ENCODE measurements around the gene FAM184A.
"Not testable (repeated sequence)": the region's sequence is repeated elsewhere in the genome, so short reads cannot be mapped to it uniquely, and the experiment has no call there.

The FAM184A gene

GRCh38 chr6:119006974-119007373 lies 71.5 kb downstream of the FAM184A start:
- no peak for DNase-seq

DNA sequence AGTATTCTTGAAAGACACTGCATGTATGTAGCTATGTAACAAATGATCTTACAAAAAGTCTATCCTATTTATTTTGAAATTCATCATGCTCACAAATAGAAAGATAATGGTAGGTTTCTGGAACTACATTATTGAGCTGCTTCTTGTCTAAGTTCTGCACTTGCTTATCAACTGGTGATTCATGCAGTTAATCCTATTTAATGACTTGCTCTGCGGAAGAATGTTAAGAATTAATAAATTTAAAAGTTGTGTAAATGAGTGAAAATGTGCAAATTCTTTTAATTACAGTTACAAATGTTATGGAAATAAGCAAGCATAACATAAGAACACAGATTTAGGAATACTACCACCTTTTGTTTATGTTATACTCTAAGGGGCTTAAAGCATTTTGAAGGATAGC lies 76.4 kb downstream of the FAM184A start:
- DNase-seq, result no peak

- DNase-seq, result no peak
These were observed 78.9 kb downstream of the FAM184A start for GRCh38 chr6:118999494-119000040.

- DNase-seq, result not testable (repeated sequence)
These were observed 81.0 kb downstream of the FAM184A start for GRCh38 chr6:118997426-118997825.

GRCh38 chr6:118996289-118996820 lies 82.1 kb downstream of the FAM184A start:
- no peak for DNase-seq

- no peak for DNase-seq
These were observed 84.6 kb downstream of the FAM184A start for GRCh38 chr6:118993803-118994251.

DNA sequence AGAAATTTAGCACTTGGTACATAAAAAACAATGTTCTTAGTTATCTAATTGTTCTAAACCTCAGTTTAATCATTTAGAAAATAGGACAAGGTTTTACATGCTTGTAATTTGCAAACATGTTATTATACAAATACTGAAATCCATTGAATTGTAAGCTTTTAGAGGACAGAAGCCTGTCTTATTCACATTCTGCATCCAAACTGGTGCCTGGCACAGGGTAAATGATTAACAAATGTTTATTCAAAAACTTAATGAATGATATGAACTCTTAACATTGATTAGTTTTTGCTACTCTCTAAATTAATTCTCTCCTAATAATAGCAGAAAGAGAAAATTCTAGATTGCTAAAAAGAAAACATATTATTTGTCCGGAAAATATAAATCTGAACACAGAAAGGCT lies 85.1 kb downstream of the FAM184A start:
- DNase-seq, result no peak

- no peak for DNase-seq
These were observed 86.2 kb downstream of the FAM184A start for GRCh38 chr6:118992186-118992795.

DNA sequence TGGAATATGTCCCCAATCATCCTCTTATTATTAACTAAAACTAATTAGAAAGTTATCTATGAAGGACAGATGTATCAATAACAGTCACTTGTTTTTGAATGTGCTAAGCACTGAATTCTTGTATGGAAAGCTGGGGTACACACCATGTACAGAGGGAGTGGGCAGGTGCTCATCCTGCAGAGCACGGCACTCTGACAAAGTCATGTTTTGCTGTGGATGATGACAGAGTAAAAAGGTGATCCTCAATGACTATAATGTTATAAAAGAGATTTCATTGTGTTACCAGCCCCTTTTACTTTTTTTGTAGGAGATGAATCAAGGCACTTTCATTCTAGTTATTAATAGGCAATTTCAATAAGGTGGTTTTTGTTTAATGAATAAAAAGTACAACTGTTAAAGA lies 92.2 kb downstream of the FAM184A start:
- DNase-seq, result no peak

GRCh38 chr6:118985123-118985830 lies 93.2 kb downstream of the FAM184A start:
- DNase-seq, result no peak

GRCh38 chr6:118984342-118984741 lies 94.1 kb downstream of the FAM184A start:
- no peak for DNase-seq

DNA sequence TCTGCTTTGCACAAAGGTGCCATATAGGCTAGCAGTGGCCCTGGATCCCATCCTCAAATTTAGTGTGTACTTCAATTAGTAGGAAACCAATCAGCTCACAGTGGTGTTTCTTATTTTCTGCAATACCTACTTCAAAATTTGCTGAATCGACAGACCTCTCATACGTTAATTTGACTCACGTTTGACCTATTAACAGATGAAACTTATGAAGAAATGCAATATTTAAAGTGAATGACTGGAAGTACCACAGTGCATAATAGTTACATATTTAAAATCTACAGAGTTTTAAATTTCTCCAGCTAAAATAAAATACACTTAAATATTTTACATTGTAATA lies 95.9 kb downstream of the FAM184A start:
- no peak for DNase-seq

GRCh38 chr6:118981884-118982574 lies 96.4 kb downstream of the FAM184A start:
- no peak for DNase-seq

DNA sequence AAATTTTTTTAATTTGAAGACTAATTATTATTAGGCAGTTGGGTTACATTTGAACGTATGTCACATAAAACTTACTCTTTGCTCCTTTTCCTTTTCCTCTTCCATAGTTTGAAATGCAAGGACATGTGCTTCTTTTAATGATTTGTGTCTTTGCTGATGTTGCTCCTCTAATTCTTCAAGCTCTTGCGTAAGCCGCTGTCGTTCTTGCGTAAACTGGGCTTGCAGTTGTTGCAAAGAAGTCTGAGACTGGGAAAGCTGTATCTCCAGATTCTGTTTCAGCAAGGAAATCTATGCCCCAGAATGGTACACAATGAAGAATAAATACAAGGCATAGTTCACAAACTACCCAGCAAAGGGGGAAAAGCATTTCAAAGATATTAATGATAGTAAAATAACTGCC lies 98.4 kb downstream of the FAM184A start:
- peak; percentile 12 for DNase-seq

DNA sequence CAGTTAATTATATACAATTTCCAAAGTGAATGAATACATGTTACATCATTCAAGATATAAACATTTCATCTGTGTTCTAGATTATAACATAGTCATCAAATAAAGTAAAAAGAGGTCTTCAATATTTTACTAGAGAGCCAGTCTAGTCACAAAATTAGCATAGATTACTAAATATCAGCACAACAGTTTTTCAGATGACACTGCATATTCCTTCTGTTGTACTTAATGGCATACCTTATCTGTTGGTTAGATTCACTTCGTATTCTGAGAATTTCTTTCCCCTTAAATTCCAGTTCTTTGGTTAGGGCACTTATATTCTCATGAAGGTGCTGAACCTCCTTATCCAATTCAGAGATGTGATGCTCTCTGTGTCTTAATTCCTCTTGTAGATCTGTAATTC lies 103.7 kb downstream of the FAM184A start:
- no peak for DNase-seq

DNA sequence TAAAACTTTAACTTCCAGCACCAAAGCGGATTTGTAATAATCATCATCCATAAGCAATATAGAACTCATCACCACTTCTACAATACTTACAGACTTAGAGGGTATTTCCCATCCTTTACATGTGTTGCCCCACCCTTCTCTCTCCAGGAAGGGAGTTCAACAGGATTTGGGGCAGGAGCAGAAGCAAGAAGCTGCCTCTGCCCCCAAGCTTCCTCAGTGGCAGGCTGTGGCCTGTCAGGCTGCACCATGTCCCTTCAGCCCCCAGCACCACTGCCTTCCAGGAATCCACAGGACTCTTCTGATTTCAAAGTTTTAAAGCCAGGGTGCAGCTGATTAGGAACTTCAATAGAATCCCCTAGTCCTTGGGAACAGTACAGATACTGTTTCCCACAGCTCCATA lies 106.8 kb downstream of the FAM184A start:
- no peak for DNase-seq

DNA sequence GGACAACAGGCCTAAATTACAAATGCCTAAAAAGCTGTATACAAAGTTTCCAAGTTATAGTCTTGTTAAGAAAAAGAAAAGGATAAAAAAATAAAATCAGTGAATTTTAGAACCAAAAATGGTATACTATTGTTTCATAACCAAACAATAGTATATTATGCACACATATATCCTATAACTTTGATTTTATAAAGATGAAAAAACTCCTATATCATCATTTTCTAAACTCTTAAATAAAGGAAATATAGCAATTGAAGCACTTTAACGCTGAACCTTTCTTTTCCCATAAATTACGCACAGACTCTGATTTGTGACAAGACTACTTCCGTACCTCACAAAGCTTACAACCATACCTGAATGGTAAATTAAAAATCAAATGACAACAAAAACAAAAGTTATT lies 107.6 kb downstream of the FAM184A start:
- DNase-seq, result no peak

GRCh38 chr6:118968416-118968815 lies 110.0 kb downstream of the FAM184A start:
- peak; percentile 29 for DNase-seq

DNA sequence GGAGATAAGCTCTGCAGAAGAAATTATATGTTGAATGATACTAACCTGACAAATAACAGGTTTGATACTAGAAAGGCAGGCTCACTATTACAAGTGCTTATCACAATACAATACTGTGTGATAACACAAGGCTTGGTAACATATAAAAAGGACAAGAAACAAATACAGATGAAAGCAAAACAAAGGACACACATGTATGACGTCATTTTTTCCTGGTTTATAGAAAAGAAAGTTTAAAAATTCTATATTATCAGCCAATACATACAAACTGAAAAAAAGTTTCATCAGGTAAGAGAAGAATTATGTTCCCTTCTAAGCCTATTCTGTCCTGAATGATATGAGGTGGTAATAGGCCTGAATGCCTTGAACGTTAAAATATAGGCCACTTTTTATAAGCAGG lies 111.2 kb downstream of the FAM184A start:
- no peak for DNase-seq

DNA sequence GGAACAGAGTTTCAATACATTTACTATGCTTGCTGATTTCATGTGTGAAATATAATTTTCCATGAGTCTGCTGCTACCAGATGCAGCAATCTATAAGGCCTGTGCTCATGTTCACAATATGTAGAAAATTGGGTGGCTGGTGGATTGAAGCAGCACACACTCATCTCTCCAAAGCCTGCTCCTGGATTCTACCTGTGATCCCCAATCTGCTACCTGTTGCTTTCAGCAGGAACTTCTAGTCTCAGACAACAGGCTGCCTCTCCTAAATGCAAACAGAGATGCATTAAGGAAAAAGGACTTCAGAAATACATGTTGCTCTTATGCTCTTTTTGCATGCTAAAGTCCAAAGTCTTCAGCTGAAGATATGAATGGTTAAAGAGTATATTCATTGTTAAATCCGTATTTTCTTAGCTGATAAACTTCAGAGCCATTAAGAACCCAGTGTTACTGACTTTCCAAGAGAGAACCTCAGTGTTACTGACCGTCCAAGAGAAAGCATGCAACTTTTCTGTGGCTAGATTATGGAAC lies 112.6 kb downstream of the FAM184A start:
- DNase-seq, result no peak

GRCh38 chr6:118965371-118965770 lies 113.1 kb downstream of the FAM184A start:
- DNase-seq, result no peak

GRCh38 chr6:118963003-118963402 lies 115.5 kb downstream of the FAM184A start:
- DNase-seq, result peak; percentile 10

DNA sequence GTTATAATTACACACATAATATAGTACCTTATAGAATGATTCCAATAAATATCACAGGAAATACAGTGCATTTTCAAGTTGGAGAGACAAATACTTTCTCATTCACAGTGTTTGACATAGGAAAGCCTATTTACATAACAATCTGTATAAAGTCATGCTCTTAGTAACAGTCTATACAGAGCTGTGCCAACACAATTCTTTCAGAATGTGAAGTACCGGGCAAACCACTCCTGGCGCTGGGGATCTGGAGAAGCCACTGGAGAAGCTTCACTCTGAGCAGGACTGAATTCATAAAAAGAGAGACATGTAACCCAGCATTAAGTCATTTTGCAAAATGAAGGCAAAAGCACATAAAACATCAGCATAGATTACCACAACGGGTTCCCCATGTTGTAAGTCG lies 118.6 kb downstream of the FAM184A start:
- DNase-seq, result no peak
